ENCODE data around the gene CDC5L.

Gene CDC5L

GRCh38 chr6:44494011-44494501 lies 106.5 kb downstream of the CDC5L start:
- no peaks in the 10 kb centered on the region for H3K36me3 Mint-ChIP-seq (ENCODE audit: low read depth)
- H3K4me3 Mint-ChIP-seq: no peak overlapping the region
- no peaks in the 10 kb centered on the region for H3K9me3 Mint-ChIP-seq
- DNase-seq: no peak
- peaks cover 5% of the 10 kb centered on the region for H3K27me3 Mint-ChIP-seq
- no peaks in the 10 kb centered on the region for H3K4me1 Mint-ChIP-seq (ENCODE audit: low read depth)
- no peak overlapping the region for H3K27ac Mint-ChIP-seq

- peaks cover 4% of the 10 kb centered on the region for H3K27me3 Mint-ChIP-seq
- H3K9me3 Mint-ChIP-seq: no peaks in the 10 kb centered on the region
- H3K36me3 Mint-ChIP-seq (ENCODE audit: low read depth): no peaks in the 10 kb centered on the region
- H3K27ac Mint-ChIP-seq: no peak overlapping the region
- DNase-seq: no peak
- no peaks in the 10 kb centered on the region for H3K4me1 Mint-ChIP-seq (ENCODE audit: low read depth)
- H3K4me3 Mint-ChIP-seq: no peak overlapping the region
Measured at GRCh38 chr6:44495036-44495901, 107.8 kb downstream of the CDC5L start.

- Mint-ChIP-seq H3K4me1 (ENCODE audit: low read depth) (no peaks in the 10 kb centered on the region), H3K9me3 (no peaks in the 10 kb centered on the region), H3K36me3 (ENCODE audit: low read depth) (no peaks in the 10 kb centered on the region), H3K27me3 (peaks cover 4% of the 10 kb centered on the region), H3K27ac (no peak overlapping the region), H3K4me3 (no peak overlapping the region)
- DNase-seq: no peak
Measured at GRCh38 chr6:44496665-44497369, 109.3 kb downstream of the CDC5L start.

- peaks cover 4% of the 10 kb centered on the region for H3K27me3 Mint-ChIP-seq
- H3K27ac Mint-ChIP-seq: no peak overlapping the region
- no peaks in the 10 kb centered on the region for H3K36me3 Mint-ChIP-seq (ENCODE audit: low read depth)
- H3K9me3 Mint-ChIP-seq: no peaks in the 10 kb centered on the region
- H3K4me1 Mint-ChIP-seq (ENCODE audit: low read depth): no peaks in the 10 kb centered on the region
- no peak overlapping the region for H3K4me3 Mint-ChIP-seq
- DNase-seq: no peak
Measured at GRCh38 chr6:44497807-44498206, 110.3 kb downstream of the CDC5L start.

DNA sequence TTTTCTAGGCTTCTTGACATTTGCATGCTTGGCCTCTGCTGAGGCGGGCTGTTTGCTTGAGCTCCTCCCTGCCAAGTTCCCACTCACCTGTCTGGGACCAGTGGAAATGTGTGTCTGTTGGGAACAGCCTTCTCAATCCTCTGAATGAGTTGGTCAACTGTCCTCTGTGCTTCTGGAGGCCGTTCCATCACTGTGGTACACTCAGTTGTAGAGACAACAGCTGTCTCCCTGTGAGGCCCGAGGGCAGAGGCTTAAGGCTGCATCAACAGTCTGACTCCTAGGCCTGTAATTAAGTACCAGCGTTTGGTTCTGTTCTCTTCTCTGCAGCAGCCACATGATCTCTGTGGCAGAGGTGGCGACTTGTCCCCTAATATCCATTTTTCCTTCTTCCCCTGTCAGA lies 110.9 kb downstream of the CDC5L start:
- H3K27me3 Mint-ChIP-seq: peaks cover 4% of the 10 kb centered on the region
- no peak for DNase-seq
- no peaks in the 10 kb centered on the region for H3K4me1 Mint-ChIP-seq (ENCODE audit: low read depth)
- H3K27ac Mint-ChIP-seq: no peak overlapping the region
- H3K9me3 Mint-ChIP-seq: no peaks in the 10 kb centered on the region
- no peaks in the 10 kb centered on the region for H3K36me3 Mint-ChIP-seq (ENCODE audit: low read depth)
- no peak overlapping the region for H3K4me3 Mint-ChIP-seq

DNA sequence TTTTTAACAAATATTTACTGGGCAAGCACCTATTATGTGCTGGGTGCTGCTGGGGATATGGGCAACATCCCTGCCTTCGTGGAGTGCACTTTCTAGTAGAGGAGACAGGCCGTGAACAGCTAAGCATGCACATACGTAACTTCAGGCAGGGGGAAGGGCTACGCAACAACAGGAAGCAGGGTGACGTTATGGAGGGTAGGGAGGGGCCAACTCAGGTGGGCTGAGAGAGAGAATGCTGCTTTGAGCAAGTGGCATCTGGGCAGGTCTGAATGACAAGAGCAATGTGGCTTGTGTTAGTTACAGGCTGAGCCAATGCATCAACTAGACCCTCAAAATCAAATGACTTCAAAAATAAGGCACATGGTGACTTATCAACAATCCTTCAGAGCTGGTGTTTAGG lies 112.1 kb downstream of the CDC5L start:
- no peak overlapping the region for H3K4me3 Mint-ChIP-seq
- H3K27me3 Mint-ChIP-seq: peaks cover 4% of the 10 kb centered on the region
- H3K4me1 Mint-ChIP-seq (ENCODE audit: low read depth): no peaks in the 10 kb centered on the region
- no peaks in the 10 kb centered on the region for H3K36me3 Mint-ChIP-seq (ENCODE audit: low read depth)
- H3K27ac Mint-ChIP-seq: no peak overlapping the region
- no peaks in the 10 kb centered on the region for H3K9me3 Mint-ChIP-seq
- no peak for DNase-seq
